Measurements from ENCODE around the gene FOXF2. TPM values are rescaled to one million over a fixed set of nuclear protein-coding genes. Genes with fewer than 3 reads are reported as not detected.
A peak's percentile ranks its signal among the peaks of the same experiment; 100 is the strongest.

Gene FOXF2
- total RNA-seq, 1 donor from 2014 or later: 0.61 TPM

GRCh38 chr6:1381481-1382330, 7.7 kb upstream of the FOXF2 start:
- H3K4me3 ChIP-seq (ENCODE audit: insufficient read depth, low read depth, low read length): peak overlapping the region; percentile 23
- H3K4me1 ChIP-seq (ENCODE audit: insufficient read depth, low read length): peaks cover 3% of the 10 kb centered on the region
- DNase-seq (ENCODE audit: low read depth) (no peak), FAIRE-seq (no peak)
- H3K9ac ChIP-seq (ENCODE audit: low read length): no peak overlapping the region
- no peaks in the 10 kb centered on the region for H3K36me3 Mint-ChIP-seq (ENCODE audit: low read depth, unreplicated experiment)
- no peak overlapping the region for H3K27ac Mint-ChIP-seq (ENCODE audit: unreplicated experiment)
- no peaks in the 10 kb centered on the region for H3K79me2 ChIP-seq (ENCODE audit: insufficient read depth, low read length)
- peaks cover 90% of the 10 kb centered on the region for H3K27me3 ChIP-seq (ENCODE audit: insufficient read depth, low read length)
- H3K27me3 Mint-ChIP-seq (ENCODE audit: low read depth, unreplicated experiment): peaks cover 69% of the 10 kb centered on the region
- peak overlapping the region; percentile 74 for H3K4me2 ChIP-seq (ENCODE audit: low read length)
- no peaks in the 10 kb centered on the region for H3K9me3 ChIP-seq (ENCODE audit: insufficient read depth, low read depth, low read length)
- peaks cover 5% of the 10 kb centered on the region for H3K4me1 Mint-ChIP-seq (ENCODE audit: low read depth, unreplicated experiment)
- H3K9me3 Mint-ChIP-seq (ENCODE audit: unreplicated experiment): peaks cover 10% of the 10 kb centered on the region
- H4K20me1 ChIP-seq (ENCODE audit: insufficient read depth, low read length): peaks cover 18% of the 10 kb centered on the region
- H3K36me3 ChIP-seq (ENCODE audit: insufficient read depth, low read length): no peaks in the 10 kb centered on the region
- no peak overlapping the region for H3K4me3 Mint-ChIP-seq (ENCODE audit: unreplicated experiment)
- H3K27ac ChIP-seq (ENCODE audit: low read depth, low read length): no peak overlapping the region
- H2AFZ ChIP-seq (ENCODE audit: low read depth, low read length): no peak overlapping the region
- peak; percentile 39 for TF ChIP-seq CTCF (IDR thresholded peaks at IDR 0.05; ENCODE audit: insufficient read depth, low read depth, low read length)
- TF ChIP-seq EZH2 (IDR thresholded peaks at IDR 0.05; ENCODE audit: insufficient read depth, low read length): peak; percentile 89

- Mint-ChIP-seq H3K4me3 (ENCODE audit: unreplicated experiment) (no peak overlapping the region), H3K36me3 (ENCODE audit: low read depth, unreplicated experiment) (no peaks in the 10 kb centered on the region), H3K9me3 (ENCODE audit: unreplicated experiment) (peaks cover 10% of the 10 kb centered on the region), H3K4me1 (ENCODE audit: low read depth, unreplicated experiment) (peaks cover 5% of the 10 kb centered on the region), H3K27me3 (ENCODE audit: low read depth, unreplicated experiment) (peaks cover 71% of the 10 kb centered on the region), H3K27ac (ENCODE audit: unreplicated experiment) (no peak overlapping the region)
- no peak overlapping the region for H3K27ac ChIP-seq (ENCODE audit: low read depth, low read length)
- no peaks in the 10 kb centered on the region for H3K9me3 ChIP-seq (ENCODE audit: insufficient read depth, low read depth, low read length)
- no peak overlapping the region for H2AFZ ChIP-seq (ENCODE audit: low read depth, low read length)
- H3K27me3 ChIP-seq (ENCODE audit: insufficient read depth, low read length): peaks cover 94% of the 10 kb centered on the region
- DNase-seq (ENCODE audit: low read depth) (no peak), FAIRE-seq (no peak)
- peak overlapping the region; percentile 74 for H3K4me2 ChIP-seq (ENCODE audit: low read length)
- no peaks in the 10 kb centered on the region for H3K79me2 ChIP-seq (ENCODE audit: insufficient read depth, low read length)
- no peak overlapping the region for H3K9ac ChIP-seq (ENCODE audit: low read length)
- TF ChIP-seq EZH2 (IDR thresholded peaks at IDR 0.05; ENCODE audit: insufficient read depth, low read length): no peak
- no peak for TF ChIP-seq CTCF (IDR thresholded peaks at IDR 0.05; ENCODE audit: insufficient read depth, low read depth, low read length)
- H3K36me3 ChIP-seq (ENCODE audit: insufficient read depth, low read length): no peaks in the 10 kb centered on the region
- peaks cover 18% of the 10 kb centered on the region for H4K20me1 ChIP-seq (ENCODE audit: insufficient read depth, low read length)
- peaks cover 3% of the 10 kb centered on the region for H3K4me1 ChIP-seq (ENCODE audit: insufficient read depth, low read length)
- H3K4me3 ChIP-seq (ENCODE audit: insufficient read depth, low read depth, low read length): no peak overlapping the region
Observed at GRCh38 chr6:1382331-1382882, 7.0 kb upstream of the FOXF2 start.
